Colonic mucosa (tissue), 4 donors: ENCODE results near the gene MREG. TPM values are rescaled to one million over a fixed set of nuclear protein-coding genes. Genes with fewer than 3 reads are reported as not detected.
A peak's percentile ranks its signal among the peaks of the same experiment; 100 is the strongest.
"Not testable (repeated sequence)": the region's sequence is repeated elsewhere in the genome, so short reads cannot be mapped to it uniquely, and the experiment has no call there.

ENCODE experiments used
- DNase-seq: peaks from one replicate; pipeline ENCODE4 v3.0.0-alpha.2; 2020
- H3K27ac ChIP-seq: fragments of 200-600 bp; one replicate; pipeline ENCODE4 v1.8.0; 2021
- H3K27me3 ChIP-seq: fragments of 200-600 bp; one replicate; pipeline ENCODE4 v1.8.0; 2021
- H3K36me3 ChIP-seq: fragments of 200-600 bp; one replicate; pipeline ENCODE4 v1.8.0; 2021
- H3K4me1 ChIP-seq: fragments of 200-600 bp; one replicate; pipeline ENCODE4 v1.8.0; 2021; ENCODE audit warnings: mild to moderate bottlenecking
- H3K4me3 ChIP-seq: fragments of 200-600 bp; one replicate; pipeline ENCODE4 v1.8.0; 2021
- H3K9ac ChIP-seq, 2 donors: one replicate each; pipeline ENCODE4 v1.7.0; 2013; ENCODE audit warnings: control low read depth in 2 of 2, low read depth in 2 of 2, low read length in 2 of 2
- H3K9me3 ChIP-seq: fragments of 200-600 bp; one replicate; pipeline ENCODE4 v1.8.0; 2021
- intact Hi-C: fragments of 100-400 bp; cut with DNase I; formaldehyde crosslinking; loops from one replicate; pipeline ENCODE4 v1.14.1; 2022
- total RNA-seq, 2 donors: library from RNA; stranded (reverse); fragmentation: NEBNext Ultra II Directional in 1 of 2; extraction: Animal tissue kit (Norgen Biotek cat#: 25700) in 1 of 2; gene quantifications; one replicate each; pipeline ENCODE4 v1.2.1, GENCODE V29; 2021
- TF ChIP-seq, protein P1 (sequence below): fragments of 200-600 bp; IDR thresholded peaks from one replicate; pipeline ENCODE4 v1.8.0; 2022; ENCODE audit warnings: antibody characterized with exemption, mild to moderate bottlenecking
- donor health status: healthy.
- donor health status: DM: no; HTN: no; CAD: no.
- donor health status: DM: no; HTN: no; CAD: no.

Gene MREG
- total RNA-seq, 2 donors from 2014 or later = 8.5 to 9.4 TPM

- H3K9ac ChIP-seq = no peak overlapping the region
- intact Hi-C loops = no loop called here
These were observed 82.0 kb downstream of the MREG start for GRCh38 chr2:215931256-215931903.

GRCh38 chr2:215930505-215931253 is 82.7 kb downstream of the MREG start:
- Histone ChIP-seq H3K9me3 (no peaks in the 10 kb centered on the region), H3K4me3 (no peak overlapping the region), H3K27me3 (no peaks in the 10 kb centered on the region), H3K36me3 (no peaks in the 10 kb centered on the region), H3K27ac (no peak overlapping the region), H3K9ac (no peak overlapping the region), H3K4me1 (no peaks in the 10 kb centered on the region)
- intact Hi-C loops = no loop called here
- DNase-seq = no peak
- TF ChIP-seq, protein P1, sequence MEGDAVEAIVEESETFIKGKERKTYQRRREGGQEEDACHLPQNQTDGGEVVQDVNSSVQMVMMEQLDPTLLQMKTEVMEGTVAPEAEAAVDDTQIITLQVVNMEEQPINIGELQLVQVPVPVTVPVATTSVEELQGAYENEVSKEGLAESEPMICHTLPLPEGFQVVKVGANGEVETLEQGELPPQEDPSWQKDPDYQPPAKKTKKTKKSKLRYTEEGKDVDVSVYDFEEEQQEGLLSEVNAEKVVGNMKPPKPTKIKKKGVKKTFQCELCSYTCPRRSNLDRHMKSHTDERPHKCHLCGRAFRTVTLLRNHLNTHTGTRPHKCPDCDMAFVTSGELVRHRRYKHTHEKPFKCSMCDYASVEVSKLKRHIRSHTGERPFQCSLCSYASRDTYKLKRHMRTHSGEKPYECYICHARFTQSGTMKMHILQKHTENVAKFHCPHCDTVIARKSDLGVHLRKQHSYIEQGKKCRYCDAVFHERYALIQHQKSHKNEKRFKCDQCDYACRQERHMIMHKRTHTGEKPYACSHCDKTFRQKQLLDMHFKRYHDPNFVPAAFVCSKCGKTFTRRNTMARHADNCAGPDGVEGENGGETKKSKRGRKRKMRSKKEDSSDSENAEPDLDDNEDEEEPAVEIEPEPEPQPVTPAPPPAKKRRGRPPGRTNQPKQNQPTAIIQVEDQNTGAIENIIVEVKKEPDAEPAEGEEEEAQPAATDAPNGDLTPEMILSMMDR = no peak

More at GRCh38 chr2:215931256-215931903, 82.0 kb downstream of the MREG start:
- Histone ChIP-seq H3K27ac (no peak overlapping the region), H3K4me1 (no peaks in the 10 kb centered on the region), H3K9me3 (no peaks in the 10 kb centered on the region), H3K4me3 (no peak overlapping the region), H3K27me3 (no peaks in the 10 kb centered on the region), H3K36me3 (no peaks in the 10 kb centered on the region)
- TF ChIP-seq, protein P1 = peak; percentile 96
- DNase-seq = peak; percentile 69

DNA sequence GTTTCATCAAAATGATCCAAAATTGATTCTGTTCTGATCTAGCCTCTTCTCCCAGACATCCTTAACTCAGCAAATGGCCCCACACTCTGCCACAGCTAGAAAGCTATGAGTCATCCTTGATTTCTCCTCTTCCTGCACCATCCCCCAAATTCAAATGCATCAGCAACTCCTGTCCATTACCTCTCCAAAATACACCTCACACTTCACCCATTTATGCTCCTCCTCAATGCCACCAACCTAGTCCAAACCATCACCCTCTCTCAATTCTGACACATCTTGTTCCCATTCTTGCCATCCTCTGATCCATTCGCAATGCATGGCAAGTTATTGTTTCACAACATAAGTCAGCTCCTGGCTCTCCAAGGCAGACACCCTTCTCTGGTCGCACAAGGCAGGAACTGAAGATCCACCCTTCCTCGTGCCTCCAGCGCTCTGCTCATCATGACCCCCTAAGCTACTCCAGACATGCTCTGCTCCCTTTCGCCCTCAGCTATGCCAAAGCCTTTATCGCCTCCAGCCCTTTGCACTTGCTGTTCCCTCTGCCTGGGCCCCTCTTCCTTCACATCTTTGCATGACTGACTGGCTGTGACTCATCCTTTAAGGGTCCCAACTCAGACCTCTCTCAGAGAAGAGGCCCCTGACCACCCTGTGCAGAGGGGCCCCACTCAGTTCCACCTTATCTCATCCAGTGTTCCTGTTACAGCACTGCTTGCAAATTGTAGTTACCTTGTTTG is 83.6 kb downstream of the MREG start:
- H3K27me3 ChIP-seq = no peaks in the 10 kb centered on the region
- H3K9ac ChIP-seq = no peak overlapping the region
- no peak overlapping the region for H3K27ac ChIP-seq
- no peak for DNase-seq
- no peaks in the 10 kb centered on the region for H3K9me3 ChIP-seq
- no peak overlapping the region for H3K4me3 ChIP-seq
- intact Hi-C loops = no loop called here
- no peaks in the 10 kb centered on the region for H3K4me1 ChIP-seq
- no peaks in the 10 kb centered on the region for H3K36me3 ChIP-seq
- TF ChIP-seq, protein P1 = no peak

DNA sequence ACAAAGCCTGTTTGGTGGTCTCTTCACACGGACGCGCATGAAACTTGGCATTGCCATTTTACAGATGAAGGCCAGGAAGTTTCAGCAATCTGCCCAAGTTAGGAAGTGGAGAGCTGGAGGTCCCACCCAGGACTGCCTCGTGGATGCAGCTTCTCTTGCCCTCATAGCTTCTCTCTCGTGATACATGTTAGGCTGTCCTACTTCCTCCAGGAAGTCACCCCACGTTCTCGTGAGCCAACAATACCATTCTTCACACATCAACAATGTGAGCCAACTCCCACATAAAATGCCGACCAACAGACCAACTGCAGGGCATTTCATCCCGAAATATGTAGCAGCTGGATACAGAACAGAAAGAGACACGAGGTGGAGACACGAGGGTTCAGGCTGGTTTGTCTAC is 85.3 kb downstream of the MREG start:
- intact Hi-C loops = no loop called here
- no peak overlapping the region for H3K4me3 ChIP-seq
- DNase-seq = no peak
- no peaks in the 10 kb centered on the region for H3K27me3 ChIP-seq
- H3K36me3 ChIP-seq = no peaks in the 10 kb centered on the region
- H3K4me1 ChIP-seq = no peaks in the 10 kb centered on the region
- H3K9me3 ChIP-seq = no peaks in the 10 kb centered on the region
- TF ChIP-seq, protein P1 = no peak
- H3K27ac ChIP-seq = no peak overlapping the region
- no peak overlapping the region for H3K9ac ChIP-seq

GRCh38 chr2:215926992-215927391 is 86.4 kb downstream of the MREG start:
- H3K4me3 ChIP-seq, H3K4me1 ChIP-seq: not testable (repeated sequence)

More at GRCh38 chr2:215926992-215927391, 86.4 kb downstream of the MREG start:
- H3K9ac ChIP-seq, H3K9me3 ChIP-seq, intact Hi-C loops, H3K27ac ChIP-seq, H3K36me3 ChIP-seq, H3K27me3 ChIP-seq, DNase-seq: not testable (repeated sequence)
